Tibial nerve (tissue), 4 donors: ENCODE measurements around the gene OLA1. TPM values are rescaled to one million over a fixed set of nuclear protein-coding genes. Genes with fewer than 3 reads are reported as not detected.

Experiments used
- DNase-seq, 2 donors: peaks; one replicate each; pipeline ENCODE4 v3.0.0-alpha.2; 2019; ENCODE audit warnings: low spot score in 2 of 2
- H3K27ac ChIP-seq, 4 donors: fragments of 200-600 bp; sonication (generic) in 3 of 4; one replicate each; pipeline ENCODE4 v1.5.1; 2017 to 2019; ENCODE audit warnings: mild to moderate bottlenecking in 1 of 4
- H3K27me3 ChIP-seq, 2 donors: fragments of 200-600 bp; sonication (generic) in 1 of 2; one replicate each; pipeline versions ENCODE4 v1.5.1 to v1.6.0; 2017 to 2019
- H3K36me3 ChIP-seq, 3 donors: fragments of 200-600 bp; sonication (generic); one replicate each; pipeline ENCODE4 v1.5.1; 2018 to 2019
- H3K4me1 ChIP-seq, 4 donors: fragments of 200-600 bp; sonication (generic) in 3 of 4; one replicate each; pipeline ENCODE4 v1.5.1; 2017 to 2019
- H3K4me3 ChIP-seq, 4 donors: fragments of 200-600 bp; sonication (generic) in 3 of 4; one replicate each; pipeline ENCODE4 v1.5.1; 2017 to 2019; ENCODE audit warnings: mild to moderate bottlenecking in 1 of 4, moderate library complexity in 1 of 4
- H3K9me3 ChIP-seq, 4 donors: fragments of 200-600 bp; sonication (generic) in 3 of 4; one replicate each; pipeline ENCODE4 v1.5.1; 2017 to 2019
- EP300 ChIP-seq, 2 donors: sonication (generic); formaldehyde crosslinking; IDR thresholded peaks; one replicate each; pipeline ENCODE4 v1.6.1; 2017; ENCODE audit warnings: antibody characterized with exemption in 2 of 2, mild to moderate bottlenecking in 1 of 2
- POLR2A ChIP-seq, 2 donors: fragments of 450-650 bp; IDR thresholded peaks; one replicate each; pipeline ENCODE4 v1.6.1; 2017; ENCODE audit warnings: antibody characterized with exemption in 2 of 2, mild to moderate bottlenecking in 2 of 2, moderate library complexity in 2 of 2
- WGBS, 2 donors: methylation state at CpG; one replicate each; pipeline ENCODE4 v1.1.5; 2018; 5-methylcytosine and 5-hydroxymethylcytosine counted together
- total RNA-seq, 4 donors: library from RNA; depleted of rRNA; stranded (reverse); fragments of >200 nt; gene quantifications; one replicate each; pipeline ENCODE4 v1.1.0, GENCODE V29; 2016
- TF ChIP-seq, protein P1 (sequence below), 5 experiments: fragments of 200-600 bp in 3 of 5; fragments of 450-650 bp in 2 of 5; sonication (generic) in 3 of 5; IDR thresholded peaks; one replicate each; pipeline ENCODE4 v1.5.1; 2016 to 2019; ENCODE audit warnings: antibody characterized with exemption in 5 of 5, mild to moderate bottlenecking in 3 of 5, moderate library complexity in 2 of 5

The OLA1 gene
- total RNA-seq, 4 donors from 2014 or later = 32.0 to 69.0 (median 45.5) TPM

DNA sequence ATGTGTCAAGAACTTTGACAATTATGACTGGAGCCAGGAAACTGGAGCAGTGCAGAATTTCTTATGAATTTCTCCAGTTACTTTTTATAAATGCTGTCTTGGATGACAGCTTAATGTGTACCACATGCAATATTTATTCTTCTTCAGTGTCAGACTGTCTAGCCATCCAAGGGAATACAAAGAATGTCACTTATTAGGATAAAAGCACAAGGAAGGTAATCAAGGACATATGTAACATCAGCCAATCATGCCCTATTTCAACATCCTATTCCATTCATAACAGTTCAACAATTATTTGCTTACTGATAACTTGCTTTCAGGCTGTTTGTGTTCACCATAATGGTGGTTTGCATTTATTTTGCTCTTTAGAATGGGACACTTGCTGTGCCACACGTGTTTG lies 139.8 kb downstream of the OLA1 start:
- H3K27me3 ChIP-seq = no peaks in the 10 kb centered on the region
- no peak overlapping the region for H3K27ac ChIP-seq
- 85 to 90% methylated on average over 1 of the region's 1 CpG for WGBS, 2 donors
- H3K4me3 ChIP-seq = no peak overlapping the region
- TF ChIP-seq, protein P1, sequence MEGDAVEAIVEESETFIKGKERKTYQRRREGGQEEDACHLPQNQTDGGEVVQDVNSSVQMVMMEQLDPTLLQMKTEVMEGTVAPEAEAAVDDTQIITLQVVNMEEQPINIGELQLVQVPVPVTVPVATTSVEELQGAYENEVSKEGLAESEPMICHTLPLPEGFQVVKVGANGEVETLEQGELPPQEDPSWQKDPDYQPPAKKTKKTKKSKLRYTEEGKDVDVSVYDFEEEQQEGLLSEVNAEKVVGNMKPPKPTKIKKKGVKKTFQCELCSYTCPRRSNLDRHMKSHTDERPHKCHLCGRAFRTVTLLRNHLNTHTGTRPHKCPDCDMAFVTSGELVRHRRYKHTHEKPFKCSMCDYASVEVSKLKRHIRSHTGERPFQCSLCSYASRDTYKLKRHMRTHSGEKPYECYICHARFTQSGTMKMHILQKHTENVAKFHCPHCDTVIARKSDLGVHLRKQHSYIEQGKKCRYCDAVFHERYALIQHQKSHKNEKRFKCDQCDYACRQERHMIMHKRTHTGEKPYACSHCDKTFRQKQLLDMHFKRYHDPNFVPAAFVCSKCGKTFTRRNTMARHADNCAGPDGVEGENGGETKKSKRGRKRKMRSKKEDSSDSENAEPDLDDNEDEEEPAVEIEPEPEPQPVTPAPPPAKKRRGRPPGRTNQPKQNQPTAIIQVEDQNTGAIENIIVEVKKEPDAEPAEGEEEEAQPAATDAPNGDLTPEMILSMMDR (IDR thresholded peaks at IDR 0.05) = no peak
- no peak for TF ChIP-seq POLR2A (IDR thresholded peaks at IDR 0.05)
- TF ChIP-seq EP300 (IDR thresholded peaks at IDR 0.05) = no peak
- peaks cover 0 to 4% (median 0%) of the 10 kb centered on the region in 3 donors for H3K36me3 ChIP-seq
- H3K4me1 ChIP-seq = no peaks in the 10 kb centered on the region
- no peaks in the 10 kb centered on the region for H3K9me3 ChIP-seq
- no peak for DNase-seq

DNA sequence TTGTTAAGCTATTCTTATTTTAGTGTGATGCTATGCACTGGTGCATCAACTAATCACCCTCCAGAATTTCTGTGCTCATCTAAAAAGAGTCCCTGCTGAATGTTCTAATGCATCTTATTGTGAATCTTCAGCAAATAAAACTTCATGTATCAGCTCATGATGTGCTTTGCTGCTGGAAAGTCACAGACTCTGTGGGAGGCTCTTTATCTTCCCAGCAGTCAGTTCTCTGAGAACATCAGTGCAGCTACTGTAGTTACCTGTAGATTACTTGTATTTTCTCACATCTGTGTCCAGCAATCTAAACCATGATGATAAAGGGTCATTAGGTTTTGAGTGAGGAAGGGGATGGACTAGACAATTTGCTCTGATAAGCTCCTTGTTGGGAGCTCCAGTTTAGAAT lies 141.6 kb downstream of the OLA1 start:
- Histone ChIP-seq H3K4me1 (no peaks in the 10 kb centered on the region), H3K36me3 (peaks cover 0 to 4% (median 0%) of the 10 kb centered on the region in 3 donors), H3K9me3 (no peaks in the 10 kb centered on the region), H3K4me3 (no peak overlapping the region), H3K27ac (no peak overlapping the region), H3K27me3 (no peaks in the 10 kb centered on the region)
- DNase-seq = no peak
- TF ChIP-seq EP300 (IDR thresholded peaks at IDR 0.05) = no peak
- TF ChIP-seq, protein P1 (IDR thresholded peaks at IDR 0.05) = no peak
- no peak for TF ChIP-seq POLR2A (IDR thresholded peaks at IDR 0.05)

DNA sequence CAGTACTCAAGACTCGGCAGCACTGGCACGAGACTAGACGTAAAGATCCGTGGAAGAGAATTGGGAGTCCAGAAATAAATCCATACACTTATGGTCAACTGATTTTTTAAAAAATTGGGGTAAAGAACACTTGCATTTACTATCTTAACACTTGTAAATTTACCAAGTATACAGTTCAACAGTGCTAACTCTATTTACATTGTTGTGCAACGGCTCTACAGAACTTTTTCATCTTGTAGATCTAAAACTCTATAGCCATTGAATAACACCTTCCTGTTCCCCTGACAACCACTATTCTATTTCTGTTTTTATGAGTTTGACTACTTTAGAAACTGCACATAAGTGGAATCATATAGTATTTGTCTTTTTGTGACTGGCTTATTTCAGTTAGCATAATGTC lies 153.8 kb downstream of the OLA1 start:
- Histone ChIP-seq H3K9me3 (no peaks in the 10 kb centered on the region), H3K4me1 (no peaks in the 10 kb centered on the region), H3K4me3 (no peak overlapping the region), H3K27ac (no peak overlapping the region), H3K27me3 (no peaks in the 10 kb centered on the region), H3K36me3 (peaks cover 0 to 3% (median 0%) of the 10 kb centered on the region in 3 donors)
- DNase-seq = no peak
- TF ChIP-seq, protein P1 (IDR thresholded peaks at IDR 0.05) = no peak
- no peak for TF ChIP-seq POLR2A (IDR thresholded peaks at IDR 0.05)
- 94 to 96% methylated on average over 5 of the region's 5 CpGs for WGBS, 2 donors

DNA sequence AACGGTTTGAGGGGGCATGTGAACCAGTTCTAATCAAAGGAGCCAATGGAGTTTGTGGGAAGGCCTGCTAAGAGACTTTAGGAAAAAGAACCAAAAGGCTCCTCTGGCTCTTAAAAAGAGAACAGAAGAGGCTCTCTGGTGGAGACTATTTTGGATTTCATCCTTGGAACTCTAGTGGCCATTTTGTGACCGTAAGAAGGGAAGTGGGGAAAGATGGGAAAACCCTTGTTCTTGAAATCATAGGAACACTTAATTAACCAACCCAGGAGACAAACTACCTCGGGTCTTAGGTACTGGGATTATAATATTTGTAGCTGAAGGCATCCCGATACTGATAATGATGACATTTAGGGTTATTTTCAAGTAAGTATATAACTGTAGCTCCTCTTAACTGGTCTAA lies 157.9 kb downstream of the OLA1 start:
- Histone ChIP-seq H3K4me3 (no peak overlapping the region), H3K36me3 (no peaks in the 10 kb centered on the region), H3K27ac (no peak overlapping the region), H3K9me3 (no peaks in the 10 kb centered on the region), H3K4me1 (no peaks in the 10 kb centered on the region), H3K27me3 (no peaks in the 10 kb centered on the region)
- DNase-seq = no peak
- WGBS, 2 donors = 91% methylated on average over 4 of the region's 4 CpGs
- TF ChIP-seq EP300 (IDR thresholded peaks at IDR 0.05) (no peak), POLR2A (IDR thresholded peaks at IDR 0.05) (no peak)
- TF ChIP-seq, protein P1 (IDR thresholded peaks at IDR 0.05) = no peak

DNA sequence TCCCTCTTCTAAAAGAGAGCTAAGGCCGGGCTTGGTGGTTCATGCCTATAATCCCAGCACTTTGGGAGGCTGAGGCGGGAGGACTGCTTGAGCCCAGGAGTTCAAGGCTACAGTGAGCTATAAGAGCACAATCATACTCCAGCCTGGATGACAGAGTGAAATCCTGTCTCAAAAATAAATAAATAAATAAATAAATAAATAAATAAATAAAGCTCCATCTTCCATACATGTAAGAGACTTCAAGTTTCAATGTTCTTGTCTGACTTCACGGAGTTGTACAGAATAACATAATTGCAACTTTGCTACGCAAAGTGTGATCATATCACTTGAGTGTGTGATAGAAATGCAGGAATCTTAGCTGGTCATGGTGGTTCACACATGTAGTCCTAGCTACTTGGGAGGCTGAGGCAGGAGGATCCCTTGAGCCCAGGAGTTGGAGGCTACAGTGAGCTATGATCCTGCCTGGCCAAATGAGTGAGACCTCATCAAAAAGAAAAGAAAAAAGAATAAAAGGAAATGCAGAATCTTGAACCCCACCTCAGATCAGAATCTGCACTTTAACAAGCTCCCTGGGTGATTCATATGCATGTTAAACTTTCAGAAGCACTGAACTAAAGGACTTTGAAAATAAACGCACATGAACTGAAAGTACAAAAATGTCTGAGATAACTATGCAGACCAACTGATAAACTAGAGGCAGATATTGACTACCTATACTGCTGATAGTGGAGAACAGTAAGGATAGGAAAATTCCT lies 159.4 kb downstream of the OLA1 start:
- WGBS, 2 donors = 96 to 99% methylated on average over 5 of the region's 5 CpGs
- no peak for DNase-seq
- H3K36me3 ChIP-seq = no peaks in the 10 kb centered on the region
- no peak overlapping the region for H3K27ac ChIP-seq
- no peaks in the 10 kb centered on the region for H3K9me3 ChIP-seq
- H3K4me1 ChIP-seq = no peaks in the 10 kb centered on the region
- TF ChIP-seq, protein P1 (IDR thresholded peaks at IDR 0.05) = no peak
- H3K27me3 ChIP-seq = no peaks in the 10 kb centered on the region
- no peak overlapping the region for H3K4me3 ChIP-seq
